B cell (primary cell): ENCODE measurements around the gene SLC4A8. TPM values are rescaled to one million over a fixed set of nuclear protein-coding genes. Genes with fewer than 3 reads are reported as not detected.

ENCODE experiments used
- ATAC-seq: fragments of 200-7000 bp; cut with Tn5 transposase; one replicate; pipeline ENCODE4 v1.10.0; 2021; ENCODE audit warnings: low read depth, mild to moderate bottlenecking, moderate number of reproducible peaks, moderate library complexity
- CTCF ChIA-PET: fragments of 350-600 bp; sonication (Branson Sonifier 250); formaldehyde crosslinking; loops from one replicate; lab custom pipeline; 2021; ENCODE audit warnings: antibody characterized with exemption, inconsistent platforms; lab: Charles Lee
- POLR2A ChIA-PET: fragments of 350-600 bp; sonication (Branson Sonifier 250); formaldehyde crosslinking; loops from one replicate; lab custom pipeline; 2021; ENCODE audit warnings: antibody characterized with exemption; lab: Charles Lee
- DNase-seq: peaks from one replicate; pipeline ENCODE4 v3.0.0; 2013
- H2AFZ ChIP-seq: 2 replicates; pipeline ENCODE4 v1.6.1; 2012; ENCODE audit warnings: mild to moderate bottlenecking, low read depth, low read length; ENCODE audit not compliant: insufficient read depth, poor library complexity, severe bottlenecking
- H3K27ac ChIP-seq, 2 donors: 1 replicate in 1 of 2; 2 replicates in 1 of 2; pipeline ENCODE4 v1.5.1; 2012 to 2013; ENCODE audit warnings: low read length in 2 of 2, mild to moderate bottlenecking in 2 of 2, moderate library complexity in 1 of 2
- H3K27me3 ChIP-seq, 4 experiments: fragments of 200-600 bp in 1 of 4; sonication (generic) in 1 of 4; replicated peaks in 1 of 4; 1 replicate in 2 of 4; 2 replicates in 2 of 4; pipeline versions ENCODE4 v1.6.1 to v1.7.0; 2013 to 2016; ENCODE audit warnings: low read length in 3 of 4, mild to moderate bottlenecking in 2 of 4, mixed read lengths in 1 of 4, moderate library complexity in 1 of 4; ENCODE audit not compliant: insufficient read depth in 4 of 4, control insufficient read depth in 3 of 4; ENCODE audit errors: control extremely low read depth in 1 of 4
- H3K36me3 ChIP-seq, 2 experiments: replicated peaks in 1 of 2; 1 replicate in 1 of 2; 2 replicates in 1 of 2; pipeline versions ENCODE4 v1.6.1 to v1.7.1; 2013; ENCODE audit warnings: low read length in 1 of 2; ENCODE audit not compliant: insufficient read depth in 2 of 2, control insufficient read depth in 1 of 2; ENCODE audit errors: control extremely low read depth in 1 of 2, extremely low read depth in 1 of 2
- H3K4me1 ChIP-seq, 2 donors: fragments of 200-600 bp in 1 of 2; sonication (generic) in 1 of 2; 1 replicate in 1 of 2; 2 replicates in 1 of 2; pipeline versions ENCODE4 v1.5.1 to v1.6.1; 2013 to 2017; ENCODE audit warnings: low read length in 2 of 2; ENCODE audit not compliant: control insufficient read depth in 2 of 2, insufficient read depth in 2 of 2
- H3K4me2 ChIP-seq: replicated peaks from 2 replicates; pipeline ENCODE3; 2012; ENCODE audit warnings: mild to moderate bottlenecking, low read depth, low read length; ENCODE audit not compliant: poor library complexity, severe bottlenecking
- H3K4me3 ChIP-seq, 5 experiments: fragments of 200-600 bp in 1 of 5; sonication (generic) in 1 of 5; 1 replicate in 3 of 5; 2 replicates in 2 of 5; pipeline versions ENCODE4 v1.5.1 to v1.7.0; 2011 to 2016; ENCODE audit warnings: low read length in 4 of 5, mild to moderate bottlenecking in 4 of 5, low read depth in 2 of 5, control low read depth in 1 of 5, moderate library complexity in 1 of 5; ENCODE audit not compliant: insufficient read depth in 1 of 5; ENCODE audit errors: control extremely low read depth in 1 of 5, extremely low read depth in 1 of 5
- H3K79me2 ChIP-seq: fragments of 200-600 bp; sonication (generic); one replicate; pipeline ENCODE4 v1.6.0; 2016; ENCODE audit warnings: low read length; ENCODE audit not compliant: control insufficient read depth, insufficient read depth
- H3K9ac ChIP-seq: fragments of 200-600 bp; sonication (generic); 2 replicates; pipeline ENCODE4 v1.6.1; 2017; ENCODE audit warnings: mild to moderate bottlenecking, low read length, moderate library complexity
- H3K9me3 ChIP-seq, 3 donors: one replicate each; pipeline versions ENCODE4 v1.6.1 to v1.7.1; 2013; ENCODE audit warnings: low read length in 2 of 3; ENCODE audit not compliant: control insufficient read depth in 2 of 3, insufficient read depth in 1 of 3; ENCODE audit errors: control extremely low read depth in 1 of 3
- H4K20me1 ChIP-seq: 2 replicates; pipeline ENCODE4 v1.6.0; 2012; ENCODE audit warnings: mild to moderate bottlenecking, low read length; ENCODE audit not compliant: insufficient read depth, control insufficient read depth, poor library complexity, severe bottlenecking
- H3K27ac Mint-ChIP-seq: one replicate; pipeline ENCODE4 v1.8.0; 2021; ENCODE audit warnings: mixed read lengths
- H3K27me3 Mint-ChIP-seq: one replicate; pipeline ENCODE4 v1.8.0; 2021; ENCODE audit warnings: mixed read lengths
- H3K4me1 Mint-ChIP-seq: one replicate; pipeline ENCODE4 v1.8.0; 2021; ENCODE audit warnings: mixed read lengths
- H3K4me3 Mint-ChIP-seq: one replicate; pipeline ENCODE4 v1.8.0; 2021; ENCODE audit warnings: mixed read lengths
- H3K9me3 Mint-ChIP-seq: one replicate; pipeline ENCODE4 v1.8.0; 2022; ENCODE audit warnings: mixed read lengths; ENCODE audit not compliant: insufficient read depth
- CTCF ChIP-seq: fragments of 200-600 bp; IDR thresholded peaks from one replicate; pipeline ENCODE4 v1.8.0; 2022; ENCODE audit warnings: antibody characterized with exemption, mild to moderate bottlenecking
- EZH2 ChIP-seq: IDR thresholded peaks from 2 replicates; pipeline ENCODE4 v1.6.1; 2012; ENCODE audit warnings: borderline replicate concordance, low read depth, mild to moderate bottlenecking, moderate library complexity, low read length; ENCODE audit not compliant: insufficient read depth, poor library complexity, severe bottlenecking
- WGBS: methylation state at CpG from one replicate; pipeline ENCODE4 v1.1.5; 2013; ENCODE audit warnings: missing lambda C conversion rate; ENCODE audit not compliant: insufficient coverage; 5-methylcytosine and 5-hydroxymethylcytosine counted together
- intact Hi-C: fragments of 100-400 bp; cut with micrococcal nuclease; formaldehyde crosslinking; loops from one replicate; pipeline ENCODE4 v1.10.0; 2022
- polyA plus RNA-seq: library from polyadenylated mRNA; depleted of rRNA; stranded (reverse); fragments of >200 nt; gene quantifications from 2 replicates; pipeline ENCODE4 v1.2.3, GENCODE V29; 2012
- total RNA-seq, 2 donors: library from RNA; stranded (reverse); fragments of 120-200 nt in 1 of 2; gene quantifications; 1 replicate in 1 of 2; 2 replicates in 1 of 2; pipeline versions ENCODE4 v1.2.3 to v1.2.4, GENCODE V29; 2013 to 2022

The SLC4A8 gene
- total and polyA plus RNA-seq, 2 donors (not counting 1 experiment from before 2014, with no cell fraction given) = 3.1 to 3.2 TPM

DNA sequence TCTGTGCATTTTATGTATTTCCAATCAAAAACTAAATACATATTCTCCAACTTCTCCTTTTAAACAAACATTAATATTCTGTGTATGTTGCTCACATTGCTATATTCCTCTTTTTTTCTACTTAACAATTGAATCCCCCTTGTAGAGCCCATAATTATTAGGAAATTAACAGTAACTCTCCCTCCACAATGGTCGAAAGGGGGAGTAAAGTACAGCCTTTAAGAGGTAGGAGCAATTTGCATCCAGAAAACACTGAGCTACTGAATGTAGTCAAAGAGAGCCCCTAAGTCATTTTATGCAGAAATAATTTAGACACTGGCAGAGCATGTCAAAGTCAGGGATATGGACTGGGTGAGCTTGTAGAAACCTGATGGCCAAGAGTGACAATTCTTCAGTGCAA is 109.2 kb downstream of the SLC4A8 start:
- no peak for DNase-seq
- H3K27ac ChIP-seq = no peak overlapping the region
- H3K4me3 ChIP-seq = no peak overlapping the region
- H4K20me1 ChIP-seq = no peaks in the 10 kb centered on the region
- Mint-ChIP-seq H3K27me3 (peaks cover 38% of the 10 kb centered on the region), H3K27ac (no peak overlapping the region), H3K4me1 (peaks cover 9% of the 10 kb centered on the region), H3K9me3 (no peaks in the 10 kb centered on the region), H3K4me3 (no peak overlapping the region)
- peaks cover 7 to 8% of the 10 kb centered on the region in 2 donors for H3K4me1 ChIP-seq
- H3K4me2 ChIP-seq = no peak overlapping the region
- no peak overlapping the region for H2AFZ ChIP-seq
- H3K27me3 ChIP-seq = peaks cover 0 to 13% (median 1%) of the 10 kb centered on the region in 4 experiments
- H3K9me3 ChIP-seq = no peaks in the 10 kb centered on the region
- CTCF ChIA-PET = interaction anchor here (2.5 to 4.1 kb wide), 2 partner anchors 113 to 183 kb away, joined by 7 to 83 read pairs; no protein-coding TSS in a partner anchor
- no peak for ATAC-seq
- no peaks in the 10 kb centered on the region for H3K36me3 ChIP-seq
- intact Hi-C loops = loop anchor here (2.0 to 10.0 kb wide), 5 partner anchors 139 to 706 kb away; partner anchors contain the start of genes GALNT6 and LETMD1
- H3K9ac ChIP-seq = no peak overlapping the region
- no peaks in the 10 kb centered on the region for H3K79me2 ChIP-seq
- no peak for TF ChIP-seq EZH2
- TF ChIP-seq CTCF = no peak
- POLR2A ChIA-PET = no interaction called here
- WGBS = no CpG with 5 or more reads among the region's 1 CpG

- Mint-ChIP-seq H3K27ac (no peak overlapping the region), H3K4me1 (peaks cover 9% of the 10 kb centered on the region), H3K9me3 (no peaks in the 10 kb centered on the region), H3K27me3 (peaks cover 38% of the 10 kb centered on the region), H3K4me3 (no peak overlapping the region)
- Histone ChIP-seq H3K9me3 (no peaks in the 10 kb centered on the region), H2AFZ (no peak overlapping the region), H3K9ac (no peak overlapping the region), H3K4me1 (peaks cover 7 to 8% of the 10 kb centered on the region in 2 donors), H3K36me3 (no peaks in the 10 kb centered on the region), H3K4me2 (no peak overlapping the region), H3K4me3 (no peak overlapping the region), H4K20me1 (no peaks in the 10 kb centered on the region), H3K79me2 (no peaks in the 10 kb centered on the region), H3K27me3 (peaks cover 0 to 13% (median 1%) of the 10 kb centered on the region in 4 experiments), H3K27ac (no peak overlapping the region)
- intact Hi-C loops = loop anchor here (5.0 to 10.0 kb wide), 3 partner anchors 140 to 707 kb away; partner anchors contain the start of genes GALNT6 and LETMD1
- DNase-seq (no peak), ATAC-seq (no peak)
- TF ChIP-seq EZH2 (no peak), CTCF (no peak)
- 82% methylated on average over 16 of the region's 17 CpGs for WGBS
- ChIA-PET POLR2A (no interaction called here), CTCF (interaction anchor here (0.6 to 4.1 kb wide), 2 partner anchors 113 to 114 kb away, joined by 3 to 83 read pairs; no protein-coding TSS in a partner anchor)
Measured at GRCh38 chr12:51534216-51535074, 109.8 kb downstream of the SLC4A8 start.
